ENCODE measurements around the gene PRRC2A.

GRCh38 chr6:31631209-31631608 lies 10.7 kb downstream of the PRRC2A start:
- no peak for TF ChIP-seq CTCF (conservative IDR thresholded peaks at IDR 0.05; ENCODE audit: low read length)
- no peak for TF ChIP-seq EZH2phosphoT487 (IDR thresholded peaks at IDR 0.05; ENCODE audit: borderline replicate concordance, low read depth, low read length)

Measured in OCI-LY7 (cell line).